GM11168 (cell line): ENCODE results near the gene GPR15.

Experiments
- in situ Hi-C: fragments of 300-500 bp; cut with MboI; formaldehyde crosslinking; loops from one replicate; pipeline ENCODE4 v1.12.0; 2022; ENCODE audit warnings: low sequenced_read_pairs; ENCODE audit not compliant: unreplicated experiment

GPR15 gene

DNA sequence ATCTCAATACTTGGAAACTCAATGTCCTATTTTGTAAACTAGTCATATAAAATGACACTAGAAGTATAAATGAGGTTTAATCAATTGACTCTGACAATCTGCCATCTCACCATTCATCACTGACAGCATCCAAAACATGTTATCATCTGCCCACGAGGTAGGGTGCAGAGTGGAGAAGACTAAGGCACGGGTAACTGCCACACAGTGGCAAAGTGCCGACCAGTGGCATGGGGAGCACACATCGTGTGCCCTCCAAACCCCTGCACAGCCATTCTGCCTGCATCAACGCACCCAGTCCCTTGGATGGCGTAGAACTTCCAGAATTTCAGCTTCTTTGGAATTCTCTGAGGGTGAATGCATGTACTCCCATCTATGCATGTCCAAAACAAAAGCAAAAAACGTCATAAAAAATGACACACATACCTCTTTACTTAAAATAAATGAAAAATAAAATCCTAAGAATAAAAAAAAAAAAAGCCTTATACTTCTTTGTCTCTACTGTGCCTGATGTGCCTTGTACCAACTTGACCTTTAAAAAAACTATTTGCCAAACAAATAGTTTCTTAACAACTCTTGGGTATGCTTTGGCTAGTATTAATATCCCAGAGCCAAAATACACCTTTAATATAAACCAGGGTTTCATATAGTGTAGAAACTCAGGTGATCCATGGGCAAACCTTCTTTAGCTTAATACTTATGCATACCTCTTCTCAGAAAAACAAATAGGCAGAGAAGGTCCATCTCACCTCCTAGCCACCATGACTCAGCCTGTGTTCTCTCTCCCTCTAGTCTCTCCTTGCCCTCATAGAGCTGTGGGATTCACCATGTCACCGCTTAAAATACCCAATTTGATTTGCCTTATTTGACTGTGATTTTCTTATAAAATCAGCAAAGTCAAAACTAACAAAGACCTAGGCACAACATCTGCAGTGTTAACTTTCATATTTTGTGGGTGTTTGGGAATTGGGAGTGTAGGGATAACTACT is 48.9 kb downstream of the GPR15 start:
- in situ Hi-C loops: loop anchor here (25.0 kb wide), 2 partner anchors 243 to 543 kb away; partner anchors contain the start of gene GABRR3

DNA sequence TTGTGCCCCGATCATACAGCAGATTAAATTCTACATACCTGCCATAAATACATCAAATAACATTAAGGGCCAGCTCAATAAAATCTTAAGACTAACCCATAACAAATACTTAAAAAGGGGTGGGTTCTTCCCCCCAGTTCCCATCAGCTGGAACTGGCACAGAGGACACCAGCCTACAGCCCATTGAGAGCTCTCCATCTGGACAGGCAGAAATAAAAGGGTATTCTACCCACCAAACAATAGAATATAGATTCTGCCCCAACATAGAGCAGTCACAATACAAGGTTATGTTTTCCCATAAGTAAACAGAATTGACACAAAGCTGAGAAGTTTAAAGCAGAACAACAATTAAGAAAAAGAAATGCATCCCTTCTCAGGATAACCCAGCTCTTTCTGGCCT is 49.7 kb downstream of the GPR15 start:
- in situ Hi-C loops: loop anchor here (25.0 kb wide), 2 partner anchors 244 to 544 kb away; partner anchors contain the start of gene GABRR3

DNA sequence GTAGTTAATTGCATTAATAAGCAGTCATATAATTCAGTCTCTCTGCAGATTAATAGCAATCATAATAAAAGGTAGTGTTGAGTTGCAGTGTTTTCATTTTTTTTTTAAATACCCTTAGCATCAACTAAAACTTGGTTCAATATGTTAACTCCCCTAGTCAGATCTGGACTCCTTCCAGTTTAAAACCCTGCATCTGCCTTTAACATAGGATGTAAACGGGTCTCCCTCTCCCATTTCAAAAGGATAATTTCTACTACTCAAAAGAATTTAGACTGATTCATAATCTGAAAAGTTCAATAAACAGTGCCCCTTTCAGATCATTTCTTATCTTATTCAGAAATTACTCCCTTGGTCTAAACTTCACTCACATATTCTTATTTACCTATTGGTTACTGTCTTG is 50.3 kb downstream of the GPR15 start:
- in situ Hi-C loops: loop anchor here (25.0 kb wide), 2 partner anchors 245 to 545 kb away; partner anchors contain the start of gene GABRR3

DNA sequence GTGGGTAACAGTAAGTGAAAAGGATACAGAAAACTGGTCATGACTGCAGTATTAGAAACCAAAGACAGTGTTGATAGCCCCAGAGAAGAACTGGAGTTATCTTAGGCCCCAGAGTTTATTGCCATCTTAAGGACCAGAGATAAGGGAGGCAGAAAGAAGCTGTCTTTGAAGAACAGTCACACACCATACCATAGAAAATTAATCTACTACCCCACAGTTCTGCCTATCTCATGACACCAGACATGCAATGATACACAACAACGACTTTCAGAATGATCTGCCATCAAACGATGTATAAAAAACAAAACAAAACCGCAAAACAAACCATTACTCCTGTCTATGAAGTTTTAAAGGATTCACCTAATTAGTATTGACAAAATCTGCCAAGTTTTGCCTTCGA is 52.0 kb downstream of the GPR15 start:
- in situ Hi-C loops: loop anchor here (25.0 kb wide), 2 partner anchors 246 to 546 kb away; partner anchors contain the start of gene GABRR3
